ENCODE data around the gene PLEKHA5.

DNA sequence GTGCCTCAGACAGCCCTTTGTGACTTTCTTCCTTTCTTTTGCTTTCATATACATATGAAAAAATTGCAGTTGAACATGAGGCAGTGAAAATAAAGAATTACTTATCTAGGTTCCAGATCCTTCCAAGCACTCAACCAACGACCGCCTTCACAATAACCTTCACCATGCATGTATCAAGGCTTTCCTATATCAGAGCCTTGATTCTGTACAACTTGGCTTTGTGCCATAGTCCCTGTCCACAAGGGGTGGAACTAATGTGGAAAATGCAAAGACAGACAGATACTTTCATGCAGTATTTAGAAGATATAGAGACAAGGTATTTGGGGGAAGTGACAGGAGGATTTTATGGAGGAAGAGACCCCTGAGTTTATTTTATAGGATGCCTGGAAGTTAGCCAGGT is 48.6 kb upstream of the PLEKHA5 start:
- TF ChIP-seq POLR2A (IDR thresholded peaks at IDR 0.05): no peak
- TF ChIP-seq, protein P1, sequence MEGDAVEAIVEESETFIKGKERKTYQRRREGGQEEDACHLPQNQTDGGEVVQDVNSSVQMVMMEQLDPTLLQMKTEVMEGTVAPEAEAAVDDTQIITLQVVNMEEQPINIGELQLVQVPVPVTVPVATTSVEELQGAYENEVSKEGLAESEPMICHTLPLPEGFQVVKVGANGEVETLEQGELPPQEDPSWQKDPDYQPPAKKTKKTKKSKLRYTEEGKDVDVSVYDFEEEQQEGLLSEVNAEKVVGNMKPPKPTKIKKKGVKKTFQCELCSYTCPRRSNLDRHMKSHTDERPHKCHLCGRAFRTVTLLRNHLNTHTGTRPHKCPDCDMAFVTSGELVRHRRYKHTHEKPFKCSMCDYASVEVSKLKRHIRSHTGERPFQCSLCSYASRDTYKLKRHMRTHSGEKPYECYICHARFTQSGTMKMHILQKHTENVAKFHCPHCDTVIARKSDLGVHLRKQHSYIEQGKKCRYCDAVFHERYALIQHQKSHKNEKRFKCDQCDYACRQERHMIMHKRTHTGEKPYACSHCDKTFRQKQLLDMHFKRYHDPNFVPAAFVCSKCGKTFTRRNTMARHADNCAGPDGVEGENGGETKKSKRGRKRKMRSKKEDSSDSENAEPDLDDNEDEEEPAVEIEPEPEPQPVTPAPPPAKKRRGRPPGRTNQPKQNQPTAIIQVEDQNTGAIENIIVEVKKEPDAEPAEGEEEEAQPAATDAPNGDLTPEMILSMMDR (IDR thresholded peaks at IDR 0.05): no peak

Data from heart left ventricle (tissue), 13 donors.